GM15510 (cell line): ENCODE results near the gene FER1L5.

Experiments used
- POLR2A ChIP-seq: IDR thresholded peaks from 3 replicates; pipeline ENCODE4 v1.6.1; 2011; ENCODE audit warnings: borderline replicate concordance; ENCODE audit not compliant: insufficient read length; ENCODE audit errors: extremely low read depth

The FER1L5 gene

DNA sequence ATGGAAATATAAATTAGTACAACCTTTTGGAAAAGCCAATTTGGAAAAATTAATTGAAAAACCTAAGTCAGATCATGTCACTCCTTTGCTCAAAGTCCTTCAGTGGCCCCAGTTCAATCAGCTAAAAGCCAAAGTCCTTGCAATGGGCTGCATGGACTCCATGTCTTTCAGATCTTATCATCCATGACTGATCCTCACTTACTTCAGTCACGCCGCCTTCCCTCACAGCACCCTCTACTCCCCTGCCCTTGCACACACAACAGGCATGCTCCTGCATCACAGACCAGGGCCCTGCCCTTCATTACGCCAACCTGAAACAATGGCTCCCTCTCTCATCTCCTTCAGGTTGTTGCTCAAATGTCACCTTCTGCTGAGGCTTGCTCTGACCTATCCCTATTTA lies 20.0 kb upstream of the FER1L5 start:
- no peak for TF ChIP-seq POLR2A

- no peak for TF ChIP-seq POLR2A
These were observed 19.4 kb upstream of the FER1L5 start for GRCh38 chr2:96623116-96623515.

DNA sequence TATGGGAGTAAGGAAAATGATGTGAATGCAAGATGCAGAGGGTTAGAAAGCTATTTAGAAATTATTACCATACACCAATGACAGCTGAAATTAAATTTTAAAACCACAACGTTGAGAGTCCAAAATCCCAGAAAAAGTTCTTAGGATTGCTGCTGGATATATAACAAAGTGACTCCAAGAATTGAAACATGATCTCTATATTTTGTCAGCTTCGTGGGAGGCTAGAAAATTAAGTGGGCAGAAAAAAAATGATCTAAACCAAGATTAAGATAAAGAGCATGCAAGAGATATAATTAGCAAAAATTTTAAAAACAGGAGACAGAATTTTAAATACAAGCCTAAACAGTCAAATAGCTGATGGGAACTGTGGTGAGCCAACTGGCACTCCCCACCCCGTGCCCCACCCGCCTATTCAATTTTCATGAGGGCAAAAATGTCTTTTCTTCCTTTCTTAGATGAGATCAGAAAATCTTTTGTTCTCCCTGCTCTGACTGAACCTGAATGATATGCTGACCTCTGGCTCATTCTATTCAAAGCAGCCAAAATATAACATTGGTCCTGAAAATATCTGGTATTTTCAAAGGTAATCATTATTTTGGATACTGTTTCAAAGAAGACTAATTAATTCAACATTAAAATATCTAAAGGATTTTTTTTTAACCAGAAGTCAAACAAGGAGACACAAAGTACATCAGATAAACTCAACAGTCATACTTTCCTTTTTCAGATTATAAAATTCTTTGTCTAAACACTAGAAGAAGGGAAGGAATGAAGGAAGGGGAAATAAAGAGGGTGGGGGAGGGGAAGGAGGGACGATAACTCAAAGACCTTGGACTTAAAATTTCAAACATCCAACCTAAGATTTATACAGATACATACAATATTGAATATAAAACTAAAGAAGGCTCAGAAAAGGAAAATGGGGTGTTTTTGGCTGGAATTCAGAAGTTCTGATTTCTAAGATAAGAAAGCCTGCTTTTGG lies 16.7 kb upstream of the FER1L5 start:
- TF ChIP-seq POLR2A: no peak

DNA sequence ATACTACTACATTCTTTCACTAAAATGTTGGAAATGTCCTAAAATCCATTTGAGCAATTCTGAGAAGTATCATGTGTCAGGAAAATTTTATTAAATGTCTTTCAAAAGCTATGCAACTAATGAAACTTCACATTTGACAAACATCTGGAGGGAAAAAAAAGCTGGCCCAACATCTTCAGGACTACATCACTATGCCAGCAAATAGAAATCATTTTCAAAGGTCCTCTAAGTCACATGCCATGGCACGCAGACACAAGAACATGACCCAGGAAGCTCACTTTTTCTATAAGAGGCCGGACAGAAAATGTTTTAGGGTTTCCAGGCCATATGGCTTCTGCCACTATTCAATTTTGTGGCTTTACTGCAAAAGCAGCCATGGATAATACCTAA lies 16.0 kb upstream of the FER1L5 start:
- no peak for TF ChIP-seq POLR2A

- no peak for TF ChIP-seq POLR2A
These were observed 10.6 kb upstream of the FER1L5 start for GRCh38 chr2:96631804-96632435.

DNA sequence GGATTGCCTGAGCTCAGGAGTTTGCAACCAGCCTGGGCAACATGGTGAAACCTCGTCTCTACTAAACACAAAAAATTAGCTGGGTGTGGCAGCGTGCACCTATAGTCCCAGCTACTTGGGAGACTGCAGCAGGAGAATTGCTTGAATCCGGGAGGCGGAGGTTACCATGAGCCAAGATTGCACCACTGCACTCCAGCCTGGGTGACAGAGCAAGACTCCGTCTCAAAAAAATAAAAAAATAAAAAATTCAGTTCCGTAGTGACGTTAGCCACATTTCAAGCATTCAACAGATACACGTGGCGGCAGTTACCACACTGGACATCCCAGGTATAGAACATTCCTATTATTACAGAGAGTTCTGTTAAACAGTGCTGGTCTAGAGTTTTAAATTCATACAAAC lies 8.9 kb upstream of the FER1L5 start:
- no peak for TF ChIP-seq POLR2A

- TF ChIP-seq POLR2A: no peak
These were observed 5.9 kb upstream of the FER1L5 start for GRCh38 chr2:96636551-96637171.

DNA sequence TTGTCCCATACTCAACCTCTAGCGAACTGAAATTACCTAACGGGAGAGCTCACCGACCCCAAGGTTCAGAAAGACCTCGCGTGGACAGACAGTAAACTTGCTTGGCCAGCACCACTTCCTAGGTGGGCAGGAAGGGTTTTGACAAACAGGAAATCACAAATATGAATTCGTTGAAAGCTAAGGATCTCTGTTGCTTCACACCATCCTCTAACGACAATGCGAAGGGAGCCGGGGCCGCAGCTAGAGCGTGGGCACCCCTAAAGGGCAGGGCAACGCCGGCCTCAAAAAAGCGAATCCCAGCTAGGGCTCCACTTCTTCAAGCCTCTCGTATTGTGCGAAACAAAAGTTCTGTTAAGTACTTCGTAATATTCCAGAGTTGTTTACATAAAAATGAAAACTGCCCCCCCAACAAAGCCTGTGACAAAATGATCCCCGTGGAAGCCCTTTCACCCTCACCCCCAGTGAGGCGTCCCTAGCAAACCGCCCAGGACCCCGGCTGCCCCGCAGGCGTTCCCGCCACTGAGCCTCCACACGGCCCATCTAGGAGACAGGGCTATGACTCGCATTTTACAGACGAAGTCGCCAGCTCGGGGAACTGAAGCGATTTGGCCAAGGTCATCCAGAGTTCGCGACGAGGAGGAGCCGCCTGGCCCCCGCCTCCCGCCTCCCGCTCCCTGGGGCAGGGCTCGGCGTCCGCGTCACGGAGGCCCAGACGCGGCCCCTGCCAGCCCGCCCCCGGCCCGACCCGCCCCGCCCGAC lies 5.0 kb upstream of the FER1L5 start:
- TF ChIP-seq POLR2A: no peak

DNA sequence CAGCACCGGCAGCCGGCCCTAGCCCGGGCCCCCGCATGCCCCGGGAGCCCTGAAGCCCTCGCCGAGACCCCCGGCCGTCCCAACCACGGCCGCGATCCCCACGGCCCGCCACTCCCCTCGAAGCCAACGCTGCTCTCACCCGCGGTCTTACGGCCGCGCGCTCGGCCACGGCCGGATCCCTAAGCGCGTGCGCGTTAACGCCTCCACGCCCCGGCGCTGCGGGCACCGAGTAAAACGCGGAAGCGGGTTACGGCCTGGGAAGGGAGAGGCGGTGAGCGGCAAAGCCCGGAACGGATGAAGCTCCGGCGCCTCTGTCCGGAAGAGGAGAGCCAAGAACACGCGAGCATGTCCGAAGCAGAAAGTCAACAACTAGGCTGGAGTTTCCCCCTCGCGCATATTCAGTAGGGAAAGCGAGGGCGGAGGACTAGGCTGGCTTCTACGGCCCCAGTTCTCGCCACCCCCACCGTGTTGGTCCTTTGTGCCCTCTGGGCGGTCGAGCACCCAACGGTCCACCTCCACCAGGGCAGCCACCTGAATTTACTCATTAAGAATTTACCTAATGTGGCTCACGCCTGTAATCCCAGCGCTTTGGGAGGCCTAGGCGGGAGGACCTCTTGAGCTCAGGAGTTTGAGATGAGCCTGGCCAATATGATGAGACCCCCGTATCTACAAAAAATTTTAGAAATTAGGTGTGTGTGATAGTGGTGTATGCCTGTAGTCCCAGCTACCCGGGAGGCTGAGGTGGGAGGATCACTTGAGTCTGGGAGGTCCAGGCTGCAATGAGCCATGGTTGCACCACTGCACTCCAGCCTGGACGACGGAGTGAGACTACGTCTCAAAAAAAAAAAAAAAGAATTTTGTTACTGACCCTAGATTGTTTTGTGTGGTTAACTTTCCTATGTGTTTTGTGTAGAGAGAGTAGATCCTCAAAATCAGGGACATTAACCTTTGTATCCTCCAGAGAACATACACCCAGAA lies 4.1 kb upstream of the FER1L5 start, which contains the start of gene KANSL3:
Gene KANSL3 (minus strand): TSS at position 169 of the 978 bp plus-strand sequence. CDS start 1,177 bp downstream, outside the sequence.
- TF ChIP-seq POLR2A: peak; percentile 94

DNA sequence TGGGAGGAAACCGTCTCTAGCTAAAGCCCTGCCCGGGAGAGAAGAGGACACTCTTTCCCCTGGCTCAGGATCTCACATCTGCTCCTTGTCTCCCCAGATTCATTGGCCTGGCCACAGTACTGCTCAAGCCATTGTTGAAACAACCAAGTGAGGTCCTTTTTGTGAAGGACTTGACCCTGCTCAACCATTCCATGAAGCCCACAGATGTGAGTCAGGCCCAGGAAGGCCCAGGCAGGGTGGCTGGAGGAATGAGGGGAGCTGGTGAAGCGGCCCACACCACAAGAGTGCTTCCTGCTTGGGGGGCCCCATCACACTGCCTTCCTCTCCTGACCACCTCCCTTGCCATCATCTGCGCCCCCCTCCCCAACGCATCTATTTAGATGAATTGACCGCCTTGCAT lies 5.1 kb downstream of the FER1L5 start:
- TF ChIP-seq POLR2A: no peak

DNA sequence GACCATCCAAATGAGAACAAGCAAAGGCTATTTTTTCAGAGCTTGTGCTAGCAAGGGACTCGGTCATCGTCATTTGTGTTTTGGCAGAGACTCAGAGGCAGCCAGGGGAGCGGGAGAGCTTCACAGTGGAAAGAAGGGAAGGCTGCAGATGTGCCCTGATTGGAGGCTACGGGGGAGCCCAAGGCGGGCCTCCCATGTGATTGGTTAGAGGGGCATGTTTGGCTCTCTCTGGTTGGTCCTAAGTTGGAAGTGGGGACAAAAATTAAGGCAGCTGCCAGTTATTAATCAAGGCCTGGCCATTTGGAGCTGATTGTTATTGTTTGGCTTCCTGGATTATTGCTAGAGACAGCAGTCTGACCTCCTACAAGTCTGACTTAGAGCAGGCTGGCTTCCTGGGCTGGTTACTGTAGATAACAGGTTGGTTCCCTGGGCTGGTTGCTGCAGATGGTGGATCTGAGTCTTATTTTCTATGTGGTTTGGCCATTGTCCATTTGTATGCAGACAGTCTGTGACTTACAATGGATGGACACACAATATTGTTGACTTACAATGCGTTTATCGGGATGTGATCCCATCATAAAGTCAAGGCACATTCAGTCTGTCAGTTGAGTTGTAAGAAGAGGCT lies 5.9 kb downstream of the FER1L5 start:
- TF ChIP-seq POLR2A: no peak

DNA sequence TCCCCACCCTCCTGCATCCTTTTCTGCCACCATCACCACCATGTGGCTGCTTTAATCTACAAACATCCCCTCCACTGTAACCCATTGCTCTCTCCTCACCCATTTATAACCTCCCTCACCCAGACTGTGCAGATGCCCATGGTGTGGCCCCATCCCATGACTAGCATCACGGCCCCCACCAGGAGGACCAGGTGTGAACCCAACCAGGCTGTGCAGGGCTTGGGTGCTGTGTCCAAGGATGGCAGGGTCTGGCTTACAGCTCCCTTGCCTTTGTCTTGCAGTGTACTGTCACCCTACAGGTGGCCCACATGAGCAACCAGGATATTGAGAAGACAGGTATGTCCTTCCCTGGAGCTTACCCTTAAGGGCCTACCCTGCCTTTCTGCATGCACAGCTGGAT lies 6.8 kb downstream of the FER1L5 start:
- TF ChIP-seq POLR2A: no peak

- no peak for TF ChIP-seq POLR2A
These were observed 9.2 kb downstream of the FER1L5 start for GRCh38 chr2:96651793-96652192.

DNA sequence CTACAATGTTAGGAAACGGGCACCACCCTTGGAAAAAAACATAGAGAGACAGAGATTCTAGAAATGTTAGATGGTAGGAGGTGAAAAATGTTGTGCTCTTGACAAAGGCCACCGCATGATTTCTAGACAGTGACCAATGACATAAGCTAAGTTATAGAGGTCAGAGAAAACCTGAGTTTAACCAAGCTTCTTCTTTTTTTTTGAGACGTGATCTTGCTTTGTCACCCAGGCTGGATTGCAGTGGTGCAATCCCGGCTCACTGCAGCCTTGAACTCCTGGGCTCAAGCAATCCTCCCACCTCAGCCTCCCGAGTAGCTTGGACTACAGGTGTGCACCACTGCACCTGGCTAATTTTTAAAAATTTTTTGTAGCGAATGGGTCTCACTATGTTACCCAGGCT lies 13.0 kb downstream of the FER1L5 start:
- TF ChIP-seq POLR2A: no peak

DNA sequence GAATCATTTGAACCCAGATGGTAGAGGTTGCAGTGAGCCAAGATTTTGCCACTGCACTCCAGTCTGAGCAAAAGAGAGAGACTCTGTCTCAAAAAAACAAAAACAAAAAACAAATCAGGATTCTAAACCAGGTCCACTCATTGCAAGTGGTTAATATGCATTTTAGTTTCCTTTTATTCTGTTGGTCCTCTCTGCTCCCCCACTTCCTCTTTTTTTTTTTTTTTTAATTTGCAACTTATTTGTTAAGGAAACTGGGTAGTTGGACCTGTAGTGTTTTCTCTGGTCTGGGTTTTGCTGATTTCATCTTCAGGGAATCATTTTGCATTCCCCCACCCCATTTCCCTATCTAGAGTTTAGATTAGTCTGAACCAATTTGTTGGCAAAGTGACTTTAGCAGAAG lies 14.0 kb downstream of the FER1L5 start:
- TF ChIP-seq POLR2A: no peak
